Measurements from ENCODE around the gene CLDN11.
A peak's percentile ranks its signal among the peaks of the same experiment; 100 is the strongest.

CLDN11 gene

GRCh38 chr3:170428095-170428494, 9.4 kb downstream of the CLDN11 start:
- no peak for DNase-seq

DNA sequence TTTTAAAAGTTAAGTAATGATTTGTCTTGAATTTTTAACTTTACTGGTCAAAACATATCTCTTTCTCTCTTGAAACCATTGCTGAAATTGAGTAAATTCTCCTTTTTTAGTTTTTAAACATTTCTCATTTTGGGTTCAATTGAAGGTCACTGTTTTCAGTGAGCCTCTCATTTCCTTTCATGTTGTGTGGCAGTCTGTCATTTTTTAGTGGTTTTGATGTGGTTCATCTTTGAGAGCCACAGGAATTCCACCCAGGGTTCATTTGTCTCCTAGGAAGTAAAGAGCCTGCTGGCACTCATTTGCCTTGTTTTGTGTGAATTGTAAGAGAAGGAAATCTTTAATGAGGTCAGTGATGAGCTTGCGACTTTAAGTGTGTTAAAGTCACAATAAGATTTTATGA, 10.4 kb downstream of the CLDN11 start:
- no peak for DNase-seq

DNA sequence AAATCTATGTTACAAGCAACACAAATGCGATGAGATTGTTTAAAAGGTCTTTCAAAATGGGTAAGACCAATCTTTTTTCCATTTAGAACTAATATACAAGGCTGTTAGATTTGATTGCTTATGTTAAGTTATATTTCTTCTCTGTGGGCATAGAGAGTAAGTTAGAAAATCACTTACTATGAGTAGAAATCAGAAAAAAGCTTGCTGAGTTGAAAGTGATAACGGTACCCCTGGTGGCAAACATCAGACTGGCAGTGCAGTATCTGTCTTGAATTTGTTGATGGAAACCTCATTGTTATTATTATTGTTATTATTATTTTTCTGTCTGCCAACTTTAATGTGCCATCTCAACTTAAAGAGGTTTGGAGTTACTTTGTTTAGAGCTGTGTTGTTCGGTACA, 12.4 kb downstream of the CLDN11 start:
- DNase-seq = no peak

GRCh38 chr3:170432416-170432815, 13.7 kb downstream of the CLDN11 start:
- no peak for DNase-seq

GRCh38 chr3:170436697-170437096, 18.0 kb downstream of the CLDN11 start:
- DNase-seq = no peak

DNA sequence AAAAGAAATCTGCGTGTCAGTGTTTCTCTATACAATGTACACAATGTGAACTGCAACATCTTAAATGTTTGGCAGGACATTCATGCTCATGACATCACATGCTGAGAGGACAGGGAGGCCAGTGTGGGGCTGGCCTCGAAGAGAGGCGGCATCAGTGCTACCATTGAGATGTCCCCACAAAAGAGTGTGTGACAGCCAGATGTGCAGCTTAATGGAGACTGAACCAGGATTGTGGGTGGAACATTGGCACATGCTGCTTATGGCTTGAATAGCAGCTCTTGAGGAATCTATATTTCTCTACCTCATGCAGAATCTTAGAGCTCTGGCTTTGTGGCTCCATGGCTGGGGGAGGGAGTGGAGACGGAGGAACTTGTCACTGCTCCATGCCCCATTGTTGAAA, 18.5 kb downstream of the CLDN11 start:
- DNase-seq = no peak

- DNase-seq = no peak
Observed at GRCh38 chr3:170437696-170438407, 19.2 kb downstream of the CLDN11 start.

- DNase-seq = no peak
Observed at GRCh38 chr3:170438836-170439235, 20.2 kb downstream of the CLDN11 start.

DNA sequence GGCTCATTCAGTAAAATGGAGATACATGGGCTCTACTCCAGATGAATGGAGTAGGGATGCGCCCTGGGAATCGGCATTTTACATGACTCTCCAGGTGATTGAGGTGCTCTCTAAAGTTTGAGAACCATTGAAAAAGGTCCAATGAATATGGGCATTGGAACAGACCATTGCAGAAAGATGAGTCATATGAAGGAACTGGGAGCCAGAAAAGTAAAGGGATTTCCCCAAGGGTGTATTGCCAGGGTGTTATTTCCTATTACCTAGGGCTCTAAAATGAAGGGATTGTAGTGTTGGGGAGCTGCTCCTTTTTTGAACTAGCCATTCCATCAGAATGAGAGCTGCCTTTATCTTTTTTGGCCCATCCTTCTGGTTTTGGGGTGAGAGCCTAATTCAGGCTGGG, 21.7 kb downstream of the CLDN11 start:
- DNase-seq = no peak

- no peak for DNase-seq
Observed at GRCh38 chr3:170441412-170441811, 22.7 kb downstream of the CLDN11 start.

DNA sequence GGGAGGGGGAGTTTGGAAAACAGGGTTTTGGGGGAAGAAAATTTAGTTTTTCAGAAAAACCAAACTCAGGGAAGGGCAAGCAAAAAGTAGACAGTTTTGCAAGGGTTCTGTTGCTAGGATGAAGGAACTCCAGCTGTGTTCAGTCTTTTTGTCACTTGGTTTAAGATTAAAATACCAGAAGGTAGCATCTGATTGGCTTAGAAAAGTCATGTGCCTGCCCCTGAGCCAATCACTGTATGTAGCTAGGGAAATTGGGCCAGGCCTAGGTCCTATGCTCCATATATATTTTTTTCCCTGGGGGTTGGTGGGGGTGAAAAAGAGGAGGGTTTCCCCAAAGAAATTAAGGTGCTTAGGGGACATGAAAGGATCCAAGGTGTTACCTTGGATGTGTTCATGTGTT, 24.3 kb downstream of the CLDN11 start:
- no peak for DNase-seq

DNA sequence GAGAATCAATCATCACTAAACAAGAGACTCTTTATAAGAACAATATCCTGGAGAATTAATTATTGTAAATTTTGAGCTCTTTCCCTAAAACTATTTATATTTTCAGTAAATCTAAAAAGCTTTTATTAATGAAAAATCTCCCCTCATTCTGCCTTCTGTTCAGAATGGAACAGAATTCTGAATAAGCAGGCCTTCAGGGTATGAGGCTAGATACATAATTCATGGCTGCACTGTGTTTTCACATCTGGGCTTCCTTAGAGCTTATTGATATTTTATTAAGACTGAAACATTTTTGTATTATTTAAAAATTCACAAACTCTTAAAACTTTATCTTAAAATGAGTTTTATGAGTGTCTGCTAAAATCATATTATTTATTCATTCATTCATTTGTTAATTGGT, 24.8 kb downstream of the CLDN11 start:
- no peak for DNase-seq

DNA sequence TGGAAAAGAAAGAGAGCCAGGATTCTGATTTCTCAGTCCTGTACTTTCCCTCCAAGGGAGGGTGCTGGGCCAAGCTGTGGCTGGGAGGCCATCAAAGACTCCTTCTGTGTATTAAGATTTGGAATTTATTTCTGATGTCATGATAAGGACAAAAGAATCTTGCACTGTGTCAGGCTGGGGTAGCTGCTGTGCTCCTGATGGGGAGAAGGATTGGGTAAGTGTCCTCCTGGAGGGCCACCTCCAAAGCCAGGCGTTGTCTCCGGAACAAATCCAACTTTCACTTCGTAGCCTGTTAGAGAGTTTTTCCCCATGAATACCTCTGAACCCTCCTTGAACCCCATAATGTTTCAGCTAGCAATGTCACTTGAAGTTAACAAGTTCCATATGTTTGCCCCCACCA, 29.9 kb downstream of the CLDN11 start:
- no peak for DNase-seq

- no peak for DNase-seq
Observed at GRCh38 chr3:170450039-170450438, 31.4 kb downstream of the CLDN11 start.

DNA sequence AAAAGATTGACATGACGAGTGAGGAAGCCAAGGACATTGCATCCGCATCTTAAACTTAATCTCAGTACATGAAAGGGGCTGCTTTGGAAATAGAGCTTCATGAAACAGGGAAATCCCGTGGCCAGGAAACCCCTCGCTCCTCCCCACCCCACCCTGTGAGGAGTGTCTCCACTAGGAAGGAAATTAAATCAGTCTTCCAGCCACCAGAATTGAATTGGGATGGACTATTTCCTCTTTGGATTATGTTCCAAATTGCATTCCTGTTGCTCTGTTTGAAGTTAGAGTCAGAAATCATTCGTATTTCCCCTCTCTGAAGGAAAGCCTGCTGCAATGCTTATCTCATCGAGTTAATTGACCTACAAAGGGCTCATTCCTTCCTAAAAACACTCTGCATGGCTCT, 35.8 kb downstream of the CLDN11 start:
- no peak for DNase-seq

- no peak for DNase-seq
Observed at GRCh38 chr3:170458285-170458684, 39.6 kb downstream of the CLDN11 start.

- DNase-seq = no peak
Observed at GRCh38 chr3:170463011-170463410, 44.3 kb downstream of the CLDN11 start.

DNA sequence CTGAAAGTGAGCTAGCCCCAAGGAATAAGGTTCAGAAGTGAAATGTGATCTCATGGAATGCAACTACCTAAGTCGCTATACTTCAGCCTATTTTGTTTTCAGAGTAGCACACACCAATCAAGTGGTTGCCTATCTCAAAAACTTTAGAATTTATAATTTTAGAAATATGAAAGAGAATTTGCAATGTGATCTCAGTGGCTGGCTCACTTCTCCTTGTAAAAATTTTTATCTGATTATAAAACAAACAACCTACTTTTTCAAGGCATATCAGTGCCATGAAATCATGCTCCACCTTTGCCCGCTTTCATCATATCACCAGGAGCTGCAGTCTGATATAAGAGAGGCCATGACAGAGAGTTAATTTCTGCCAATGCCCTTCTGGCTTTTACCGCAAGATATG, 47.3 kb downstream of the CLDN11 start:
- no peak for DNase-seq

DNA sequence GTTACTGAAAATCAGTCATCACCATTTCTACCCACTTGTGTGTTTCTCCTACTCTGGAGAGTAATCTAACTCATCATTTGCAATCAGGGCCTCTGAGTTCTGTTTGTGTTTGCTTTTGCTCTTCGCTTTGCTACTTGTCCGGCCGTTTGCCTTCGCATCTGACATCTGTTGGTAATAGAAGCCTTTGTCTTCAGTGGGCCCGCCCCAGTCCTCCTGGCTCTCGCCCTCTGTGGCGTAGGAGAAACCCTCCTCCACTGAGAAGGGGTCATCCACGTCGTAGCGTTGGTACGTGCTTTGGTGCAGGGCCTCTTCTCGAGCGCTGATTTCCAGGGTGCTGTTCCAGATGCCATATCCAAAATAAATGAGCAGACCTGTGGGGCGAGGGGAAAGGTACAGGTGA, 48.3 kb downstream of the CLDN11 start:
- DNase-seq = peak; percentile 93

- peak; percentile 91 for DNase-seq
Observed at GRCh38 chr3:170467571-170468147, 49.0 kb downstream of the CLDN11 start.

GRCh38 chr3:170469151-170470062, 50.7 kb downstream of the CLDN11 start:
- DNase-seq = peak; percentile 25

- DNase-seq = peak; percentile 60
Observed at GRCh38 chr3:170470063-170471016, 51.7 kb downstream of the CLDN11 start.

DNA sequence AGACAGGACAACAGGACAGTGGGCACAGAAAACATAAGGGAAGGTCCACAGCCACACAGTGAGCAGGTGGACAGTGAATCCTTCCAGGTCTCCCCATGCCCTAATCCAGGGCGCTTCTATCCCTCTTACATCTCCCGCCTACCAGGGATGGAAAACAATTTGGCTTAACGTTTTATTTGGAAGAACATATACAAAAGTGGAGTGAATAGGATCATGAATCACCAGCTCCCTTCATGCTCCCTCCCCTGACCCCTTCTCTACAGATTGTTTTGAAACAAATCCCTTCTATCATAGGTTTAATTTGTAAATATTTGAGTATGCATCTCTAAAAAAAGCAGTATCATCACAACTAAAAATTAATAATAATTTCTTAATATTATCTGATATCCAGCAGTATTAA, 52.5 kb downstream of the CLDN11 start:
- no peak for DNase-seq

All from NCI-H510A treated with DMSO at 0.1 percent for 48 hours (cell line).